ENCODE measurements around the gene CFAP68.

DNA sequence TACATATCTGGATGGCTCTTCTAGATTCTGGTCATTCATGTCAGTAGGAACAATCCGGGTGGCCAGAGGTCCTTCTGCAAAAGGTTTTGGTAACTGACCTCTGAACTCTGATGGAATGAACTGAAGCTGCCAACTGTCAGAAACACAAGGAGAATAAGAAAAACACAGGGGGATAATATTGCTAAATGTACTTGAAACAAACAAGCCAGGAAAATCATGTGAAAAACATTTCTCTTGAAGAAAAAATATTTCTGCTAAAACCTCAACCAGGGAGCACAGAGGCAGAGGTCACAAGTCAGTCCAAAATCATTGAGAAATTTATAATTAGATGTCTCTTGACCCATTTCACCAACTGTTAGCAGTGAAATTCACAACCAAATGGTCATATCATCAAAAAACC is 43.2 kb upstream of the CFAP68 start:
- no peak for TF ChIP-seq EZH2 (IDR thresholded peaks at IDR 0.05; ENCODE audit: borderline replicate concordance, low read length)
- TF ChIP-seq, protein P1, sequence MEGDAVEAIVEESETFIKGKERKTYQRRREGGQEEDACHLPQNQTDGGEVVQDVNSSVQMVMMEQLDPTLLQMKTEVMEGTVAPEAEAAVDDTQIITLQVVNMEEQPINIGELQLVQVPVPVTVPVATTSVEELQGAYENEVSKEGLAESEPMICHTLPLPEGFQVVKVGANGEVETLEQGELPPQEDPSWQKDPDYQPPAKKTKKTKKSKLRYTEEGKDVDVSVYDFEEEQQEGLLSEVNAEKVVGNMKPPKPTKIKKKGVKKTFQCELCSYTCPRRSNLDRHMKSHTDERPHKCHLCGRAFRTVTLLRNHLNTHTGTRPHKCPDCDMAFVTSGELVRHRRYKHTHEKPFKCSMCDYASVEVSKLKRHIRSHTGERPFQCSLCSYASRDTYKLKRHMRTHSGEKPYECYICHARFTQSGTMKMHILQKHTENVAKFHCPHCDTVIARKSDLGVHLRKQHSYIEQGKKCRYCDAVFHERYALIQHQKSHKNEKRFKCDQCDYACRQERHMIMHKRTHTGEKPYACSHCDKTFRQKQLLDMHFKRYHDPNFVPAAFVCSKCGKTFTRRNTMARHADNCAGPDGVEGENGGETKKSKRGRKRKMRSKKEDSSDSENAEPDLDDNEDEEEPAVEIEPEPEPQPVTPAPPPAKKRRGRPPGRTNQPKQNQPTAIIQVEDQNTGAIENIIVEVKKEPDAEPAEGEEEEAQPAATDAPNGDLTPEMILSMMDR (conservative IDR thresholded peaks at IDR 0.05 in 1 of 2, IDR thresholded peaks at IDR 0.05 in 1 of 2; ENCODE audit: extremely low read depth in 1 of 2, insufficient read depth in 1 of 2, low read depth in 1 of 2, low read length in 2 of 2), result no peak
